ENCODE data around the gene CDA.

DNA sequence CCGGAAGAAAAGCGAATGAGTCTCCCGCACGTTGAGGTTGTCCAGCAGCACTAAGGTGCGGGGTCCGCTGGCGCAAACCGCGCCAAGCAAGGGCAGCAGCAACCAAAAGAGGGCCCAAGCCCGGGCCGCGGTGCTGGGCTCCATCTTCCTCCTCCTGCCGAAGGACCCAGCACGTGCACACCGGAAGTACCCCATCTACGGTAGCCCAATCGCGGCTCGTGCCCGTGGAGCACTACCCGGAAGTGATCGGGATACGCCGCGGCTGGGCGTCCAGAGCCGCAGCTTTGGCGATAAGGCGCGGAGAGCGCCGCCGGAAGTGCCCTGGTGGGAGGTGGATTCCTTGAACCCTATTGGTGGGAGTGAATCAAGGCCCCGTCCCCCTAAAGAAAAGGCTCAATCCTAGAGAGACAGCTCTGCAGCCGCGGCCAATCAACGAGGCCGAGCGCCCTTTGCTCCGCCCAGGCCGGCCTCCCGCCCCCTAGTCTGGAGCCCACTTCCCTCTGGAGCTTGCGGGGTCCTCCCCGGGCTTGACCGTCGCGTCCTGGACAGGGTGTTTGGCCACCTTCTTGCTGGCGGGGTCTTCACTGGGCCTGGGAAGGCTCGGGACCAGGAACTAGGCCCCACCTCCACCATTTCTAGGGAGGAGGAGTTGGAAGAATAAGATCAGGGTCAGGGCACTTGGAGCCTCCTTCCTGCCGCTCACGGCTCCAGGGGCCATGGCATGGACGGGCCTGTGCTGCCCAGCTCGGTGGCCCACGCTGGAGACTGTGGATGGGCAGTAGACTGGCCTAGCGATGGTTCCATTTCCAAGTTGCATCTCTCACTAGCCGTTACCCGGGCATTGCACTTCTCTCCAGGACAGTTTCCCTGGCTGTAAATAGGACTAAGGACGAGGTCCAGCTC, 72.6 kb downstream of the CDA start, which contains the start of gene DDOST:
- TF ChIP-seq, protein P1, sequence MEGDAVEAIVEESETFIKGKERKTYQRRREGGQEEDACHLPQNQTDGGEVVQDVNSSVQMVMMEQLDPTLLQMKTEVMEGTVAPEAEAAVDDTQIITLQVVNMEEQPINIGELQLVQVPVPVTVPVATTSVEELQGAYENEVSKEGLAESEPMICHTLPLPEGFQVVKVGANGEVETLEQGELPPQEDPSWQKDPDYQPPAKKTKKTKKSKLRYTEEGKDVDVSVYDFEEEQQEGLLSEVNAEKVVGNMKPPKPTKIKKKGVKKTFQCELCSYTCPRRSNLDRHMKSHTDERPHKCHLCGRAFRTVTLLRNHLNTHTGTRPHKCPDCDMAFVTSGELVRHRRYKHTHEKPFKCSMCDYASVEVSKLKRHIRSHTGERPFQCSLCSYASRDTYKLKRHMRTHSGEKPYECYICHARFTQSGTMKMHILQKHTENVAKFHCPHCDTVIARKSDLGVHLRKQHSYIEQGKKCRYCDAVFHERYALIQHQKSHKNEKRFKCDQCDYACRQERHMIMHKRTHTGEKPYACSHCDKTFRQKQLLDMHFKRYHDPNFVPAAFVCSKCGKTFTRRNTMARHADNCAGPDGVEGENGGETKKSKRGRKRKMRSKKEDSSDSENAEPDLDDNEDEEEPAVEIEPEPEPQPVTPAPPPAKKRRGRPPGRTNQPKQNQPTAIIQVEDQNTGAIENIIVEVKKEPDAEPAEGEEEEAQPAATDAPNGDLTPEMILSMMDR (IDR thresholded peaks at IDR 0.05; ENCODE audit: insufficient read depth, low read length, poor library complexity, severe bottlenecking): no peak
- TF ChIP-seq EZH2phosphoT487 (conservative IDR thresholded peaks at IDR 0.05; ENCODE audit: low read length): no peak

Data from SU-DHL-6 (cell line).